Trophoblast cell (in vitro differentiated cells and primary cell): Measurements from ENCODE around the gene PCGF3.
"Not testable (repeated sequence)": the region's sequence is repeated elsewhere in the genome, so short reads cannot be mapped to it uniquely, and the experiment has no call there.

Source experiments
- DNase-seq, 2 donors: peaks; one replicate each; pipeline ENCODE4 v3.0.0-alpha.2; 2016
- H2AFZ ChIP-seq: 2 replicates; pipeline ENCODE4 v1.6.1; 2013; ENCODE audit warnings: low read length, moderate library complexity, mild to moderate bottlenecking; ENCODE audit not compliant: insufficient read depth, poor library complexity
- H2AK5ac ChIP-seq: 2 replicates; pipeline ENCODE4 v1.6.1; 2013; ENCODE audit warnings: mild to moderate bottlenecking, low read length
- H2BK120ac ChIP-seq: 2 replicates; pipeline ENCODE4 v1.6.1; 2013; ENCODE audit warnings: low read length, mild to moderate bottlenecking, moderate library complexity; ENCODE audit not compliant: insufficient read depth, poor library complexity
- H2BK12ac ChIP-seq: 2 replicates; pipeline ENCODE4 v1.6.1; 2013; ENCODE audit warnings: mild to moderate bottlenecking, low read length, moderate library complexity
- H2BK5ac ChIP-seq: 2 replicates; pipeline ENCODE4 v1.6.1; 2013; ENCODE audit warnings: low read length, low read depth, moderate library complexity, mild to moderate bottlenecking; ENCODE audit not compliant: poor library complexity
- H3K14ac ChIP-seq: 2 replicates; pipeline ENCODE4 v1.6.1; 2013; ENCODE audit warnings: mild to moderate bottlenecking, low read length
- H3K18ac ChIP-seq: 2 replicates; pipeline ENCODE4 v1.6.1; 2013; ENCODE audit warnings: mild to moderate bottlenecking, low read length
- H3K23ac ChIP-seq: 2 replicates; pipeline ENCODE4 v1.6.1; 2013; ENCODE audit warnings: low read length
- H3K27ac ChIP-seq: 2 replicates; pipeline ENCODE4 v1.5.1; 2013; ENCODE audit warnings: low read depth, mild to moderate bottlenecking, inconsistent platforms, low read length, moderate library complexity
- H3K27me3 ChIP-seq: 2 replicates; pipeline ENCODE4 v1.6.1; 2013; ENCODE audit warnings: inconsistent platforms, mild to moderate bottlenecking, low read length, moderate library complexity; ENCODE audit not compliant: insufficient read depth
- H3K36me3 ChIP-seq, 2 experiments: 1 replicate in 1 of 2; 2 replicates in 1 of 2; pipeline ENCODE4 v1.6.1; 2013; ENCODE audit warnings: low read length in 2 of 2, mild to moderate bottlenecking in 2 of 2, moderate library complexity in 1 of 2; ENCODE audit not compliant: insufficient read depth in 2 of 2, control insufficient read depth in 1 of 2
- H3K4ac ChIP-seq: 2 replicates; pipeline ENCODE4 v1.6.1; 2013; ENCODE audit warnings: low read depth, mild to moderate bottlenecking, low read length, moderate library complexity
- H3K4me1 ChIP-seq, 2 experiments: 1 replicate in 1 of 2; 2 replicates in 1 of 2; pipeline ENCODE4 v1.6.1; 2013; ENCODE audit warnings: low read length in 2 of 2, mild to moderate bottlenecking in 2 of 2, moderate library complexity in 1 of 2; ENCODE audit not compliant: insufficient read depth in 2 of 2, control insufficient read depth in 1 of 2
- H3K4me2 ChIP-seq: 2 replicates; pipeline ENCODE4 v1.6.1; 2013; ENCODE audit warnings: inconsistent platforms, mild to moderate bottlenecking, low read length, moderate library complexity
- H3K4me3 ChIP-seq: 2 replicates; pipeline ENCODE4 v1.5.1; 2013; ENCODE audit warnings: mild to moderate bottlenecking, low read depth, low read length, inconsistent platforms
- H3K79me1 ChIP-seq: one replicate; pipeline ENCODE4 v1.6.1; 2013; ENCODE audit warnings: low read length
- H3K79me2 ChIP-seq: 2 replicates; pipeline ENCODE4 v1.6.1; 2013; ENCODE audit warnings: low read length, mild to moderate bottlenecking; ENCODE audit not compliant: control insufficient read depth, insufficient read depth, poor library complexity
- H3K9ac ChIP-seq: 2 replicates; pipeline ENCODE4 v1.6.1; 2013; ENCODE audit warnings: mild to moderate bottlenecking, low read length
- H3K9me3 ChIP-seq: 2 replicates; pipeline ENCODE4 v1.6.1; 2013; ENCODE audit warnings: low read depth, mild to moderate bottlenecking, control low read depth, inconsistent platforms, low read length; ENCODE audit not compliant: insufficient read depth
- H4K12ac ChIP-seq: 2 replicates; pipeline ENCODE4 v1.6.1; 2013; ENCODE audit warnings: low read depth, mild to moderate bottlenecking, low read length, moderate library complexity
- H4K8ac ChIP-seq: 2 replicates; pipeline ENCODE4 v1.6.1; 2013; ENCODE audit warnings: low read depth, mild to moderate bottlenecking, low read length, moderate library complexity
- H4K91ac ChIP-seq: one replicate; pipeline ENCODE4 v1.6.1; 2013; ENCODE audit warnings: low read depth, mild to moderate bottlenecking, low read length, moderate library complexity
- WGBS: extraction: QIAGEN DNeasy Blood & Tissue Kit; methylation state at CpG from one replicate; pipeline ENCODE4 v1.1.7; 2013; ENCODE audit warnings: missing lambda C conversion rate; ENCODE audit not compliant: insufficient read length, insufficient coverage; ENCODE audit errors: extremely low coverage; 5-methylcytosine and 5-hydroxymethylcytosine counted together

Gene PCGF3

DNA sequence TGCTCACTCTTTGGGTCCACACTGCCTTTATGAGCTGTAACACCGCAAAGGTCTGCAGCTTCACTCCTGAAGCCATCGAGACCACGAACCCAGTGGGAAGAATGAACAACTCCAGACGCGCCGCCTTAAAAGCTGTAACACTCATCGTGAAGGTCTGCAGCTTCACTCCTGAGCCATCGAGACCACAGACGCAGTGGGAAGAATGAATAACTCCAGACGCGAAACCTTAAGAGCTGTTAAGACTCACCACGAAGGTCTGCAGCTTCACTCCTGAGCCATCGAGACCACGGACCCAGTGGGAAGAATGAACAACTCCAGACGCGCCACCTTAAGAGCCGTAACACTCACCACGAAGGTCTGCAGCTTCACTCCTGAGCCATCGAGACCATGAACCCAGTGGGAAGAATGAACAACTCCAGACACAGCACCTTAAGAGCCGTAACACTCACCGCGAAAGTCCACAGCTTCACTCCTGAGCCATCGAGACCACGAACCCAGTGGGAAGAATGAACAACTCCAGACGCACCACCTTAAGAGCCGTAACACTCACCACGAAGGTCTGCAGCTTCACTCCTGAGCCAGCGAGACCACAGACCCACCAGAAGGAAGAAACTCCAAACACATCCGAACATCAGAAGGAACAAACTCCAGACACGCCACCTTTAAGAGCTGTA is 68.9 kb downstream of the PCGF3 start:
- WGBS = no CpG with 5 or more reads among the region's 30 CpGs

DNA sequence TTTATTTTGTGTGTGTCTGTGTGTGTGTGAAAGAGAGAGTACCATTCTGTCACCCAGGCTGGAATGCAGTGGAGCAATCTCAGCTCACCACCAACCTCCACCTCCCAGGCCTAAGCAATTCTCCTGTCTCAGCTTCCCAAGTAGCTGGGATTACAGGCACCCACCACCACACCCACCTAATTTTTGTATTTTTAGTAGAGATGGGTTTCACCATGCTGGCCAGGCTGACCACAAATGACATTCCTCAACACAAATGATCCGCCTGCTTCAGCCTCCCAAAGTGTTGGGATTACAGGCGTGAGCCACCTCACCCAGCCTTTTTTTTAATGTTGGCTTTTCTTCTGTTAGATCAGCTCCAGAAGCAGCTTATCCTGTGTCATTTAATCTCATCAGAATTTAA is 69.9 kb downstream of the PCGF3 start:
- not testable (repeated sequence) for H3K4me1 ChIP-seq, H3K14ac ChIP-seq, H3K23ac ChIP-seq, H2AFZ ChIP-seq, H3K18ac ChIP-seq, H2BK5ac ChIP-seq, H2AK5ac ChIP-seq, H4K91ac ChIP-seq, H3K27me3 ChIP-seq, DNase-seq, H2BK12ac ChIP-seq, H3K4me3 ChIP-seq, H3K9ac ChIP-seq, H4K8ac ChIP-seq, H3K9me3 ChIP-seq, H3K27ac ChIP-seq, H4K12ac ChIP-seq, H3K79me2 ChIP-seq, H2BK120ac ChIP-seq, H3K4me2 ChIP-seq, H3K79me1 ChIP-seq
- H3K36me3 ChIP-seq = peaks cover 57 to 64% of the 10 kb centered on the region in 2 experiments
- WGBS = no CpG with 5 or more reads among the region's 2 CpGs
- peak overlapping the region; percentile 67 for H3K4ac ChIP-seq

More for the DNA sequence above, 68.9 kb downstream of the PCGF3 start:
- H3K18ac ChIP-seq, H2BK5ac ChIP-seq, H2BK120ac ChIP-seq, H3K4me1 ChIP-seq, H3K27me3 ChIP-seq, H3K27ac ChIP-seq, H3K4me3 ChIP-seq, H3K9me3 ChIP-seq, H3K79me2 ChIP-seq, H3K14ac ChIP-seq, H4K91ac ChIP-seq, H2BK12ac ChIP-seq, DNase-seq, H3K4me2 ChIP-seq, H3K79me1 ChIP-seq, H3K23ac ChIP-seq, H2AK5ac ChIP-seq, H2AFZ ChIP-seq, H4K8ac ChIP-seq, H3K9ac ChIP-seq, H3K4ac ChIP-seq, H4K12ac ChIP-seq: not testable (repeated sequence)
- H3K36me3 ChIP-seq = peaks cover 52 to 64% of the 10 kb centered on the region in 2 experiments

DNA sequence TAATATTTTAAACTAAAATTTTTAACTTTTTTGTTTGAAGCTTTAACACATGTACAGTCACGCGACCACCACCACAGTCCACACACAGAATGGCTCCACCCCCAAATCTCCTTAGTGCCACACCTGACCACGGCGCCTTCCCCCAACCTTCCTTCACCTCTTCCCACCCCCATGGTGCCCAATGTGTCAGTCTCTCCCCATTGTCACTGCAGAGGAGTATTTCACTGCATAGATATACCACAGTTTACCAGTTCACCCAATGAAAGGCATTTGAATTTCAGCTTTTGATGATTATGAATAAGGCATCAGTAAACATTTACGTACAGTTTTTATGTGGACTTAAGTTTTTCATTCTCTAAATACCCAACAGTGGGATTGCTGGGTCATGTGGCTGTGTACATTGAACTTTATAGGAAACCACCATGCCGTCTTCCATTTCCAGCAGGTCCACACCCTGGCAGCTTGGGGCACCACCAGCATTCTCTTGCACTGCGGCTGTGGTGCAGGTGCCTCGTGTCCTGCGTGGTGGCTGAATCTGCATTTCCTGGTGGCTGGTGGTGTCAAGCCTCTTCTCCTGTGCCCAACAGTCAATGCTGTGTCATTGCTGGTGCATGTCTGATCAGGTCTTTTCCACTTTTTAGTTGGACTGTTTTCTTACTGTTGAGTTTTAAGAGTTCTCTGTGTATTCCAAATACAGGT is 71.3 kb downstream of the PCGF3 start:
- H3K27ac ChIP-seq = no peak overlapping the region
- no peak overlapping the region for H2BK12ac ChIP-seq
- H2BK5ac ChIP-seq = no peak overlapping the region
- H3K18ac ChIP-seq = no peak overlapping the region
- peaks cover 8% of the 10 kb centered on the region for H3K9me3 ChIP-seq
- no peak overlapping the region for H3K9ac ChIP-seq
- H4K8ac ChIP-seq = no peak overlapping the region
- H3K27me3 ChIP-seq = no peaks in the 10 kb centered on the region
- H3K79me1 ChIP-seq = peaks cover 9% of the 10 kb centered on the region
- peaks cover 51 to 55% of the 10 kb centered on the region in 2 experiments for H3K36me3 ChIP-seq
- no peak overlapping the region for H2BK120ac ChIP-seq
- peaks cover 13% of the 10 kb centered on the region for H3K79me2 ChIP-seq
- no peak overlapping the region for H4K12ac ChIP-seq
- no peak overlapping the region for H3K4me2 ChIP-seq
- no CpG with 5 or more reads among the region's 9 CpGs for WGBS
- H2AFZ ChIP-seq = no peak overlapping the region
- H3K4me1 ChIP-seq = peaks cover 6% of the 10 kb centered on the region in 2 experiments
- H3K23ac ChIP-seq = no peak overlapping the region
- H3K4ac ChIP-seq = peak overlapping the region; percentile 30
- H4K91ac ChIP-seq = no peak overlapping the region
- DNase-seq = no peak
- H3K4me3 ChIP-seq = no peak overlapping the region
- no peak overlapping the region for H3K14ac ChIP-seq
- H2AK5ac ChIP-seq = no peak overlapping the region

DNA sequence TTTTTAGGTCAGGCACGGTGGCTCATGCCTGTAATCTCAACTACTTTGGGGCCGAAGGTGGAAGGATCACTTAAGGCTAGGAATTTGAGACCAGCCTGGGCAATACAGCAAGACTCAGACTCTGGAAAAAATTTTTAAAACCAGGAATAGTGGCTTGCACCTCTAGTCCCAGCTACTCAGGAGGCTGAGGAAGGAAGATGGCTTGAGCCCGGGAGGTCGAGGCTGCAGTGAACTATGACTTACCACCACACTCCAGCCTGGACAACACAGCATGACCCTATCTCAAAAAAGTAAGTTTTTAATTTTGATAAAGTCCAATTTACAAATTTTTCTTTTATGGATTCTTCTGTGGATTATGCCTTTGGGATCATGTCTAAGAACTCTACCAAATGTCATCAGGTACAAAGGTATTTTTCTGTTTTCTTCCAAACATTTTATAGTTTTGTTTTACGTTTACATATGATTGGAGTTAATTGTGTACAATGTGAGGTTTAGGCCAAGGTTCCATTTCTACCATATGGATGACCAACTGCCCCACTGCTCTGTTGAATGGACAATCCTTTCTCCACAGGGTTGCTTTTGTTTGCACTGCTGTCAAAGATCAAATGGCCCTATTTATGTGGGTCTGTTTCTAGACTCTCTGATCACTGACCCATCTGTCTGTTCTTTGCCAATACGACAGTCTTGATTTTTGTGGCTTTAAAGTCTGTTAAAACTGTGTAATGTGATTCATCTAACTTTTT is 72.1 kb downstream of the PCGF3 start:
- Histone ChIP-seq H3K4me1 (peaks cover 6% of the 10 kb centered on the region in 2 experiments), H4K91ac (no peak overlapping the region), H2AFZ (no peak overlapping the region), H3K9ac (no peak overlapping the region), H4K12ac (no peak overlapping the region), H3K18ac (no peak overlapping the region), H4K8ac (no peak overlapping the region), H2BK5ac (no peak overlapping the region), H2BK12ac (no peak overlapping the region), H3K14ac (no peak overlapping the region), H3K4ac (peak overlapping the region; percentile 25), H3K27ac (no peak overlapping the region), H3K36me3 (peaks cover 46 to 51% of the 10 kb centered on the region in 2 experiments), H3K79me2 (peaks cover 15% of the 10 kb centered on the region), H3K4me2 (no peak overlapping the region), H3K27me3 (no peaks in the 10 kb centered on the region), H3K9me3 (peaks cover 8% of the 10 kb centered on the region), H3K4me3 (no peak overlapping the region), H2BK120ac (no peak overlapping the region), H3K79me1 (peaks cover 16% of the 10 kb centered on the region), H2AK5ac (no peak overlapping the region), H3K23ac (no peak overlapping the region)
- no peak for DNase-seq
- no CpG with 5 or more reads among the region's 6 CpGs for WGBS
